CD4-positive, alpha-beta T cell (primary cell): ENCODE measurements around the gene STX16. TPM values are rescaled to one million over a fixed set of nuclear protein-coding genes. Genes with fewer than 3 reads are reported as not detected.

ENCODE experiments used
- ATAC-seq: fragments of 200-7000 bp; cut with Tn5 transposase; one replicate; pipeline ENCODE4 v1.10.0; 2022; ENCODE audit warnings: mild to moderate bottlenecking; ENCODE audit not compliant: poor library complexity
- CTCF ChIA-PET: fragments of 350-600 bp; sonication (Branson Sonifier 250); formaldehyde crosslinking; loops from one replicate; lab custom pipeline; 2021; ENCODE audit warnings: antibody characterized with exemption, inconsistent platforms; lab: Charles Lee
- POLR2A ChIA-PET: fragments of 350-600 bp; sonication (Branson Sonifier 250); formaldehyde crosslinking; loops from one replicate; lab custom pipeline; 2021; ENCODE audit warnings: antibody characterized with exemption, inconsistent platforms; lab: Charles Lee
- DNase-seq, 14 experiments: peaks; one replicate each; pipeline ENCODE4 v3.0.0-alpha.2; 2013 to 2020; ENCODE audit warnings: mixed read lengths in 2 of 14
- H3K27ac ChIP-seq, 2 donors: one replicate each; pipeline versions ENCODE4 v1.5.1 to v1.7.0; 2013; ENCODE audit warnings: low read length in 2 of 2, low read depth in 1 of 2, mild to moderate bottlenecking in 1 of 2
- H3K27me3 ChIP-seq, 2 experiments: 1 replicate in 1 of 2; 2 replicates in 1 of 2; pipeline versions ENCODE4 v1.6.1 to v1.7.0; 2013; ENCODE audit warnings: low read length in 2 of 2, control low read depth in 1 of 2, mild to moderate bottlenecking in 1 of 2, moderate library complexity in 1 of 2; ENCODE audit not compliant: insufficient read depth in 2 of 2, control insufficient read depth in 1 of 2
- H3K36me3 ChIP-seq: one replicate; pipeline ENCODE4 v1.6.1; 2013; ENCODE audit warnings: low read length, control low read depth; ENCODE audit not compliant: insufficient read depth
- H3K4me1 ChIP-seq: one replicate; pipeline ENCODE4 v1.6.1; 2013; ENCODE audit warnings: low read length, control low read depth; ENCODE audit not compliant: insufficient read depth
- H3K4me3 ChIP-seq: one replicate; pipeline ENCODE4 v1.5.1; 2013; ENCODE audit warnings: mild to moderate bottlenecking, low read length, moderate library complexity
- H3K9me3 ChIP-seq, 2 experiments: 1 replicate in 1 of 2; 2 replicates in 1 of 2; pipeline versions ENCODE4 v1.6.1 to v1.7.0; 2013; ENCODE audit warnings: low read length in 2 of 2, mild to moderate bottlenecking in 2 of 2, control low read depth in 1 of 2, moderate library complexity in 1 of 2; ENCODE audit not compliant: control insufficient read depth in 1 of 2, insufficient read depth in 1 of 2
- H3K27ac Mint-ChIP-seq: one replicate; pipeline ENCODE4 v1.8.0; 2020; ENCODE audit warnings: mixed read lengths
- H3K27me3 Mint-ChIP-seq: one replicate; pipeline ENCODE4 v1.8.0; 2021; ENCODE audit warnings: mixed read lengths
- H3K36me3 Mint-ChIP-seq: one replicate; pipeline ENCODE4 v1.8.0; 2021; ENCODE audit warnings: low read depth, mixed read lengths
- H3K4me1 Mint-ChIP-seq: one replicate; pipeline ENCODE4 v1.8.0; 2021; ENCODE audit warnings: low read depth, mixed read lengths
- H3K4me3 Mint-ChIP-seq: one replicate; pipeline ENCODE4 v1.8.0; 2020; ENCODE audit warnings: mild to moderate bottlenecking, mixed read lengths
- H3K9me3 Mint-ChIP-seq: one replicate; pipeline ENCODE4 v1.8.0; 2020; ENCODE audit warnings: mixed read lengths
- CTCF ChIP-seq: fragments of 200-600 bp; IDR thresholded peaks from one replicate; pipeline ENCODE4 v1.8.0; 2022; ENCODE audit warnings: antibody characterized with exemption, mild to moderate bottlenecking
- intact Hi-C, 2 experiments: fragments of 100-400 bp; cut with DNase I in 1 of 2; cut with micrococcal nuclease in 1 of 2; formaldehyde crosslinking; loops; one replicate each; pipeline versions ENCODE4 v1.15.1 to v1.9.0; 2023 to 2025; cut with DNase I, micrococcal nuclease
- total RNA-seq, 174 experiments: library from RNA in 2 of 174; stranded (reverse) in 2 of 174; gene quantifications; one replicate each; pipeline ENCODE4 v1.2.3 and lab custom pipeline; 2021 to 2026

Gene STX16
- total RNA-seq, 2 experiments from 2014 or later = 179 to 181 TPM

- H3K36me3 ChIP-seq = peaks cover 32% of the 10 kb centered on the region
- CTCF ChIA-PET = no interaction called here
- peaks cover 24% of the 10 kb centered on the region for H3K36me3 Mint-ChIP-seq
- DNase-seq (no peak), ATAC-seq (no peak)
- H3K27me3 ChIP-seq = no peaks in the 10 kb centered on the region
- no peaks in the 10 kb centered on the region for H3K9me3 Mint-ChIP-seq
- no peak for TF ChIP-seq CTCF
- H3K27ac Mint-ChIP-seq = no peak overlapping the region
- no peaks in the 10 kb centered on the region for H3K27me3 Mint-ChIP-seq
- no peaks in the 10 kb centered on the region for H3K9me3 ChIP-seq
- peaks cover 23% of the 10 kb centered on the region for H3K4me1 ChIP-seq
- no peak overlapping the region for H3K4me3 ChIP-seq
- POLR2A ChIA-PET = interaction anchor here (0.5 kb wide), 1 partner anchor 152 kb away, joined by 3 read pairs; no protein-coding TSS in a partner anchor
- H3K27ac ChIP-seq = no peak overlapping the region
- no peak overlapping the region for H3K4me3 Mint-ChIP-seq
- intact Hi-C loops = no loop called here
- H3K4me1 Mint-ChIP-seq = peaks cover 11% of the 10 kb centered on the region
These were observed 44.9 kb downstream of the STX16 start for GRCh38 chr20:58695895-58696375.

GRCh38 chr20:58696411-58696961 is 45.4 kb downstream of the STX16 start:
- Mint-ChIP-seq H3K9me3 (no peaks in the 10 kb centered on the region), H3K4me3 (no peak overlapping the region), H3K36me3 (peaks cover 24% of the 10 kb centered on the region), H3K4me1 (peaks cover 11% of the 10 kb centered on the region), H3K27me3 (no peaks in the 10 kb centered on the region), H3K27ac (no peak overlapping the region)
- no peak for ATAC-seq
- H3K4me1 ChIP-seq = peaks cover 23% of the 10 kb centered on the region
- CTCF ChIA-PET = no interaction called here
- DNase-seq = no peak
- H3K9me3 ChIP-seq = no peaks in the 10 kb centered on the region
- POLR2A ChIA-PET = interaction anchor here (1.1 kb wide), 1 partner anchor 45 kb away, joined by 3 read pairs; the partner anchor contains the start of gene STX16
- H3K36me3 ChIP-seq = peaks cover 33% of the 10 kb centered on the region
- H3K27me3 ChIP-seq = no peaks in the 10 kb centered on the region
- H3K27ac ChIP-seq = no peak overlapping the region
- intact Hi-C loops = no loop called here
- TF ChIP-seq CTCF = no peak
- H3K4me3 ChIP-seq = no peak overlapping the region

DNA sequence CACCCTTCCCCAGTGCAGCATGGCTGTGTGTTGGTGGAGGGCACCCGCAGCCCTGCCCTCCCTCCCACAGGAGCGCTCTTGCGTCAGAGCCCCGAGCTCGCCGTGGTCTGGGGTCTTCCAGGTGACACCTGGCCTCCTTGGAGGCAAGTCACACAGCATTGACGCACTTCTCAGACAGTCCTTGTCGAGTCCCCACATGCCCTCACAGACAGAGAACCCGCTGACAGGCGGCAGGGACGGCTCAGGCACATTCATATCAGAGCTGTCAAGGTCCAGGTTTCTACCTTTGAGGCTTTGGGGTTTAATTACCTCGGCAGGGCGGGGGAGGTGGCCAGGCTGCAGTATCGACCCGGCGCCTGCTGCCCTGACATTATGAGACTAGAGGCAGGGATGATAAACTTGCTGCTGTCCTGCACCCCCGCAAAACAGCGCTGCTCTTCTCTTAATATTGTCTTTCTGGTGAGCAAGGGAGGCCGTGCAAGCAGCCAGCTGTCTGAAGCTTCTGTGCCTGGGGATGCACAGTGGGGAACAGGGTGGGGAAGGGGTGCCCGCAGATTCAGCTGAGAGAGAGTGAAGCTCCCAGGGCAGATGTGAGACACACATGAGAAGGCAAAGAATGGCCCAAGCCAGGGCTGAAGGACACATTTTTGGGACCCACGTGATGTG is 46.3 kb downstream of the STX16 start:
- ATAC-seq = no peak
- POLR2A ChIA-PET = interaction anchor here (1.1 kb wide), 1 partner anchor 46 kb away, joined by 3 read pairs; the partner anchor contains the start of gene STX16
- H3K9me3 ChIP-seq = no peaks in the 10 kb centered on the region
- H3K9me3 Mint-ChIP-seq = no peaks in the 10 kb centered on the region
- no peak for TF ChIP-seq CTCF
- H3K4me3 ChIP-seq = no peak overlapping the region
- no peak overlapping the region for H3K27ac Mint-ChIP-seq
- peaks cover 38% of the 10 kb centered on the region for H3K36me3 ChIP-seq
- no peaks in the 10 kb centered on the region for H3K27me3 Mint-ChIP-seq
- H3K4me1 ChIP-seq = peaks cover 19% of the 10 kb centered on the region
- H3K27me3 ChIP-seq = no peaks in the 10 kb centered on the region
- no peak for DNase-seq
- peaks cover 27% of the 10 kb centered on the region for H3K36me3 Mint-ChIP-seq
- no peak overlapping the region for H3K4me3 Mint-ChIP-seq
- H3K27ac ChIP-seq = no peak overlapping the region
- H3K4me1 Mint-ChIP-seq = peaks cover 11% of the 10 kb centered on the region
- CTCF ChIA-PET = no interaction called here
- intact Hi-C loops = no loop called here
